Uterus (tissue), 4 donors: ENCODE measurements around the gene OR10S1. TPM values are rescaled to one million over a fixed set of nuclear protein-coding genes. Genes with fewer than 3 reads are reported as not detected.
"Not testable (repeated sequence)": the region's sequence is repeated elsewhere in the genome, so short reads cannot be mapped to it uniquely, and the experiment has no call there.

Experiments used
- DNase-seq, 2 donors: peaks; one replicate each; pipeline ENCODE4 v3.0.0-alpha.2; 2019 to 2020
- H3K27ac ChIP-seq, 2 donors: fragments of 200-600 bp; sonication (generic); 1 replicate in 1 of 2; 2 replicates in 1 of 2; pipeline ENCODE4 v1.5.1; 2016 to 2018
- H3K27me3 ChIP-seq, 2 donors: fragments of 200-600 bp; sonication (generic); one replicate each; pipeline ENCODE4 v1.5.1; 2018 to 2019; ENCODE audit warnings: control low read depth in 1 of 2
- H3K36me3 ChIP-seq, 2 donors: fragments of 200-600 bp; sonication (generic); one replicate each; pipeline ENCODE4 v1.5.1; 2019; ENCODE audit warnings: control low read depth in 1 of 2
- H3K4me1 ChIP-seq, 2 donors: fragments of 200-600 bp; sonication (generic); one replicate each; pipeline ENCODE4 v1.5.1; 2018 to 2019; ENCODE audit warnings: control low read depth in 1 of 2
- H3K4me3 ChIP-seq, 2 donors: fragments of 200-600 bp; sonication (generic); 1 replicate in 1 of 2; 2 replicates in 1 of 2; pipeline ENCODE4 v1.5.1; 2018 to 2019; ENCODE audit warnings: mild to moderate bottlenecking in 1 of 2
- H3K9me3 ChIP-seq, 2 donors: fragments of 200-600 bp; sonication (generic); one replicate each; pipeline ENCODE4 v1.5.1; 2019; ENCODE audit warnings: control low read depth in 1 of 2
- CTCF ChIP-seq, 4 experiments: fragments of 200-600 bp in 2 of 4; fragments of 450-650 bp in 2 of 4; sonication (generic) in 2 of 4; IDR thresholded peaks; one replicate each; pipeline ENCODE4 v1.5.1; 2016 to 2019; ENCODE audit warnings: antibody characterized with exemption in 4 of 4, mild to moderate bottlenecking in 2 of 4, moderate library complexity in 1 of 4
- POLR2A ChIP-seq, 2 donors: fragments of 450-650 bp; IDR thresholded peaks; one replicate each; pipeline ENCODE4 v1.6.1; 2016; ENCODE audit warnings: antibody characterized with exemption in 2 of 2, mild to moderate bottlenecking in 1 of 2, moderate library complexity in 1 of 2
- intact Hi-C: fragments of 100-400 bp; cut with DNase I; formaldehyde crosslinking; loops from one replicate; pipeline ENCODE4 v1.15.1; 2023; ENCODE audit warnings: low total_unique reads
- total RNA-seq, 4 donors: library from RNA; depleted of rRNA in 3 of 4; stranded (reverse); fragments of >200 nt in 3 of 4; gene quantifications; one replicate each; pipeline versions ENCODE4 v1.1.0 to v1.2.4, GENCODE V29; 2014 to 2023
- donor health status: DM: yes; HTN: yes; CAD: no.

Gene OR10S1
- total RNA-seq: not detected

- intact Hi-C loops: no loop called here
- Histone ChIP-seq H3K4me1 (no peaks in the 10 kb centered on the region), H3K27ac (no peak within 1 kb of the TSS), H3K36me3 (no peaks in the 10 kb centered on the region), H3K4me3 (no peak within 1 kb of the TSS), H3K27me3 (no peaks in the 10 kb centered on the region), H3K9me3 (no peaks in the 10 kb centered on the region)
- TF ChIP-seq CTCF (IDR thresholded peaks at IDR 0.05) (no peak), POLR2A (IDR thresholded peaks at IDR 0.05) (no peak)
- DNase-seq: no peak
Observed at GRCh38 chr11:123977731-123978347, at the start of gene OR10S1. Gene OR10S1, minus strand, starts transcription at chr11:123977781. Its CDS starts 117 bp downstream, at chr11:123977664.

- Histone ChIP-seq H3K9me3 (no peaks in the 10 kb centered on the region), H3K4me3 (no peak within 1 kb of the TSS), H3K4me1 (no peaks in the 10 kb centered on the region), H3K27ac (no peak within 1 kb of the TSS), H3K27me3 (no peaks in the 10 kb centered on the region), H3K36me3 (no peaks in the 10 kb centered on the region)
- no peak for DNase-seq
- TF ChIP-seq POLR2A (IDR thresholded peaks at IDR 0.05) (no peak), CTCF (IDR thresholded peaks at IDR 0.05) (no peak)
- intact Hi-C loops: no loop called here
Observed at GRCh38 chr11:124026498-124026897, 48.9 kb upstream of the OR10S1 start, which contains the start of gene OR10G8. Gene OR10G8, plus strand, starts transcription at chr11:124026798. Its CDS starts 2,825 bp downstream, at chr11:124029623.

GRCh38 chr11:124015837-124016236 is 38.3 kb upstream of the OR10S1 start:
- DNase-seq, H3K36me3 ChIP-seq, H3K4me3 ChIP-seq, H3K27ac ChIP-seq, H3K9me3 ChIP-seq, H3K4me1 ChIP-seq, H3K27me3 ChIP-seq, intact Hi-C loops: not testable (repeated sequence)

GRCh38 chr11:124012697-124013096 is 35.1 kb upstream of the OR10S1 start, which contains the start of gene OR10G4:
Gene OR10G4, plus strand, starts transcription at chr11:124012997. Its CDS starts 2,578 bp downstream, at chr11:124015575.
- no peak within 1 kb of the TSS for H3K4me3 ChIP-seq
- no peak for DNase-seq
- no peak within 1 kb of the TSS for H3K27ac ChIP-seq
- H3K4me1 ChIP-seq: no peaks in the 10 kb centered on the region
- no peaks in the 10 kb centered on the region for H3K9me3 ChIP-seq
- TF ChIP-seq CTCF (IDR thresholded peaks at IDR 0.05) (no peak), POLR2A (IDR thresholded peaks at IDR 0.05) (no peak)
- H3K36me3 ChIP-seq: no peaks in the 10 kb centered on the region
- intact Hi-C loops: no loop called here
- H3K27me3 ChIP-seq: no peaks in the 10 kb centered on the region

- TF ChIP-seq POLR2A (IDR thresholded peaks at IDR 0.05) (no peak), CTCF (IDR thresholded peaks at IDR 0.05) (no peak)
- no peak for DNase-seq
- intact Hi-C loops: no loop called here
- H3K9me3 ChIP-seq: no peaks in the 10 kb centered on the region
- H3K27me3 ChIP-seq: no peaks in the 10 kb centered on the region
- no peak within 1 kb of the TSS for H3K4me3 ChIP-seq
- no peaks in the 10 kb centered on the region for H3K4me1 ChIP-seq
- H3K36me3 ChIP-seq: no peaks in the 10 kb centered on the region
- no peak within 1 kb of the TSS for H3K27ac ChIP-seq
Observed at GRCh38 chr11:123995119-123995518, 17.5 kb upstream of the OR10S1 start, which contains the start of gene OR10G6. Gene OR10G6, minus strand, starts transcription at chr11:123995161. Its CDS starts 0 bp downstream, at chr11:123995161.
